Caki2 (cell line): ENCODE results near the gene SORCS2. TPM values are rescaled to one million over a fixed set of nuclear protein-coding genes. Genes with fewer than 3 reads are reported as not detected.

Source experiments
- DNase-seq: peaks from one replicate; pipeline ENCODE4 v3.0.0-alpha.2; 2015; ENCODE audit warnings: low read depth
- in situ Hi-C: cut with HindIII; loops from 2 replicates; pipeline ENCODE4 v1.10.0; 2016; ENCODE audit warnings: low sequenced_read_pairs, low pct_unique_long_range_greater_than_20kb, mixed read lengths
- total RNA-seq: library from RNA; depleted of rRNA; stranded (reverse); fragments of >200 nt; shearing (Covaris generic); gene quantifications from 2 replicates; pipeline ENCODE4 v1.2.3, GENCODE V29; 2014; ENCODE audit warnings: low replicate concordance

SORCS2 gene
- total RNA-seq, 1 experiment from 2014 or later: 1.4 TPM

- in situ Hi-C loops: no loop called here
- DNase-seq: peak; percentile 12
Observed at GRCh38 chr4:7753271-7753670, 560.9 kb downstream of the SORCS2 start.

- DNase-seq: peak; percentile 70
- in situ Hi-C loops: no loop called here
Observed at GRCh38 chr4:7753931-7754465, 561.7 kb downstream of the SORCS2 start.

GRCh38 chr4:7754565-7755262 is 562.4 kb downstream of the SORCS2 start:
- DNase-seq: no peak
- in situ Hi-C loops: no loop called here

GRCh38 chr4:7755561-7755960 is 563.2 kb downstream of the SORCS2 start:
- no peak for DNase-seq
- in situ Hi-C loops: no loop called here

- DNase-seq: no peak
- in situ Hi-C loops: no loop called here
Observed at GRCh38 chr4:7756071-7756470, 563.7 kb downstream of the SORCS2 start.

- in situ Hi-C loops: no loop called here
- DNase-seq: no peak
Observed at GRCh38 chr4:7756561-7757355, 564.4 kb downstream of the SORCS2 start.

GRCh38 chr4:7757501-7758471 is 565.4 kb downstream of the SORCS2 start:
- in situ Hi-C loops: no loop called here
- no peak for DNase-seq

GRCh38 chr4:7758476-7758875 is 566.1 kb downstream of the SORCS2 start:
- in situ Hi-C loops: no loop called here
- DNase-seq: no peak

GRCh38 chr4:7759216-7759615 is 566.9 kb downstream of the SORCS2 start:
- DNase-seq: no peak
- in situ Hi-C loops: no loop called here

- in situ Hi-C loops: no loop called here
- DNase-seq: no peak
Observed at GRCh38 chr4:7759635-7760034, 567.3 kb downstream of the SORCS2 start.

GRCh38 chr4:7760228-7760627 is 567.9 kb downstream of the SORCS2 start:
- DNase-seq: no peak
- in situ Hi-C loops: no loop called here

- in situ Hi-C loops: no loop called here
- DNase-seq: no peak
Observed at GRCh38 chr4:7760706-7761105, 568.4 kb downstream of the SORCS2 start.

- in situ Hi-C loops: no loop called here
- no peak for DNase-seq
Observed at GRCh38 chr4:7761312-7761711, 569.0 kb downstream of the SORCS2 start.

GRCh38 chr4:7761720-7762119 is 569.4 kb downstream of the SORCS2 start:
- DNase-seq: peak; percentile 23
- in situ Hi-C loops: no loop called here

GRCh38 chr4:7762376-7763030 is 570.2 kb downstream of the SORCS2 start:
- no peak for DNase-seq
- in situ Hi-C loops: no loop called here

GRCh38 chr4:7763106-7763505 is 570.8 kb downstream of the SORCS2 start:
- in situ Hi-C loops: no loop called here

GRCh38 chr4:7763788-7764187 is 571.5 kb downstream of the SORCS2 start:
- DNase-seq: peak; percentile 20

More at GRCh38 chr4:7763106-7763505, 570.8 kb downstream of the SORCS2 start:
- no peak for DNase-seq

GRCh38 chr4:7764466-7764865 is 572.1 kb downstream of the SORCS2 start:
- no peak for DNase-seq
- in situ Hi-C loops: no loop called here

More at GRCh38 chr4:7763788-7764187, 571.5 kb downstream of the SORCS2 start:
- in situ Hi-C loops: no loop called here
